GM23248 (cell line): ENCODE results near the gene SIGLEC1.

Experiments
- EZH2 ChIP-seq: fragments of 200-600 bp; sonication (generic); IDR thresholded peaks from 2 replicates; pipeline ENCODE4 v1.6.1; 2018; ENCODE audit warnings: antibody characterized with exemption, mild to moderate bottlenecking; ENCODE audit not compliant: insufficient read depth, poor library complexity, severe bottlenecking
- EZH2phosphoT487 ChIP-seq: fragments of 200-600 bp; sonication (generic); IDR thresholded peaks from 2 replicates; pipeline ENCODE4 v1.6.1; 2018; ENCODE audit warnings: antibody characterized with exemption, moderate library complexity, mild to moderate bottlenecking, low read depth; ENCODE audit not compliant: insufficient read depth

- no peak for TF ChIP-seq EZH2
- no peak for TF ChIP-seq EZH2phosphoT487
Measured at GRCh38 chr20:3691306-3691705, 21.1 kb downstream of the SIGLEC1 start.
